DMS79 (cell line): Measurements from ENCODE around the gene CAPNS2.
"Not testable (repeated sequence)": the region's sequence is repeated elsewhere in the genome, so short reads cannot be mapped to it uniquely, and the experiment has no call there.

Source experiments
- DNase-seq: peaks from one replicate; lab custom pipeline; 2025; lab: John Stamatoyannopoulos, UW

CAPNS2 gene

GRCh38 chr16:55568207-55568606 lies 1.7 kb downstream of the CAPNS2 start:
- DNase-seq: no peak

GRCh38 chr16:55569025-55569424 lies 2.5 kb downstream of the CAPNS2 start:
- peak; percentile 15 for DNase-seq

DNA sequence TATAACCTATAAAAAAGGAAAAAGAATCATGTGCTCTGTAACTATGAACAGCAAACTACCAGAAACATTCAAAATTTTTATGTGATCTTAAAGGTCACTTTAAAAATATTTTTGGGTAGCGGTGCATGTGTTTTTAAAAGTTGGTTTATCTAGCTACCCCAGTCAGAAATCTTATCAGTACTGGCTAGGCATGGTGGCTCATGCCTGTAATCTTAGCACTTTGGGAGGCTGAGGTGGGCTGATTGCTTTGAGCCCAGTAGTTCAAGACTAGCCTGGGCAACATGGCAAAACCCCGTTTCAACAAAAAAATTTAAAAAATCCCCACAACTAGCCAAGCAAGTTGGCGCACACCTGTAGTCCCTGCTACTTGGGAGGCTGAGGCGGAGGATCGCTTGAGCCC lies 3.7 kb downstream of the CAPNS2 start:
- no peak for DNase-seq

GRCh38 chr16:55571191-55571897 lies 4.9 kb downstream of the CAPNS2 start:
- DNase-seq: no peak

DNA sequence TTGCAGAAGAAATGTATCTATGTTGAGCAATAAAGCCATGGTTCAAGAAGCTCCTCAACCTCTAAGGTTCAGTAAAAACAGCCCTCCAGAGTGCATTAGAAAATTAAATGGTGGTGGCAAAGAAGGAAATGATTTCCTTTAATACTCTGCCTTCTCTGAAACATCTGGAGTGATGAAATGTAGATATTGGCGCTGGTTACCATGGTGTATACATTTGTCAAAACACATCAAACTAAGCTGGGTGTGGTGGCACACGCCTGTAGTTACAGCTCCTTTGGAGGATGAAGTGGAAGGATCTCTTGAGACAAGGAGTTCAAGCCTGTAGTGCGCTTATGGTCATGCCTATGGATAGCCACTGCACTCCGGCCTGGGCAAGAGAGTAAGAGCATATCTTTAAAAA lies 6.0 kb downstream of the CAPNS2 start:
- DNase-seq: no peak

DNA sequence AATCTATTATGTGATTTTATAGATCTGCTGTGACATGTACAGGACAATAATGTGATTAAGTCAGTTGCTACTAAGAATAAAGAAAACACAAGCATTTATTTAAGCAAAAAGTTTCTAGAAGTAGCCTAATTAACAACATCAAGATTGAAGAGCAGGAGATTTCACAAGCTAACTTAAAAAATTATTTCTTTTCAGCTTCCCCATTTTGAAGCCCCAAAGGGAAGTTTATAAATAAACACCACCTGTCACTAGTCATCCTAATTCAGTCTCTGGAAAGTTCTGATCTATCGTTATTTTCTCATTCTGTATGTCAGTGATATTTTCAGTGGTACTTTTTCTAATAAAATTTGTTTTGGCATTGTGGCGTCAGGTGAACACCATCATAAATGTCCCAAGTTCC lies 8.3 kb downstream of the CAPNS2 start:
- no peak for DNase-seq

GRCh38 chr16:55575496-55575895 lies 9.0 kb downstream of the CAPNS2 start:
- DNase-seq: no peak

GRCh38 chr16:55576384-55576783 lies 9.9 kb downstream of the CAPNS2 start:
- no peak for DNase-seq

DNA sequence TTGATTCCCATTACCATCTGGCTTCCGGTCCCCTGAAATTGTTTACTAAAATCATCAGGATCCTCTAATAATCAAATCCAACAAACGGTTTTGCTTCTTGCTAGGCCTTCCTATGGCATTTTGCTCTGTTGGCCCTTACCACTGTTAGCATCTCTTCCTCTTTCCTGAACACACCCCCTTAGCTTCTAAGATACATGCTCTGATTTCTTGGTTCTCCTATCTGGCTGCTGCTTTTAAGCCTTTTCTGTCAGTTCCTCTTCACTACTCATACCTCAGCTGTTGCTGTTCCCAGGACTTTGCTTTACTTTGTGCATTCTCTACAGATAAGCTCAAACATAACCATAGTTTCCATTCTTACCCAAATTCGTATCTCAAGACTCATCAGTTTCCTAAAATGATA lies 11.4 kb downstream of the CAPNS2 start:
- DNase-seq: no peak

DNA sequence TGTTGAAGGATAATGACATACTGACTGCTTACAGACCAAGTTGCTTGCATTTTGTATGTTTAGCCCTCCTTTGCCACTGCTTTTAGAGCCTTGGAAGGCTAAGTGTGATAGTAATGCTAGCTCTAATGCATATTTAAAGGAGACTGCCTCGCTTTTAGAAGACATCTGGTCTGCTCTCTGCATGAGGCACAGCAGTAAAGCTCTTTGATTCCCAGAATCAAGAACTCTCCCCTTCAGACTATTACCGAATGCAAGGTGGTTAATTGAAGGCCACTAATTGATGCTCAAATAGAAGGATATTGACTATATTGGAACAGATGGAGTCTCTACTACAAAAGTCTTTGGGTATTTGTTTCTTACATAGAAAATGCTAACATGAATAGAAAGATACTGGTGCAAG lies 19.1 kb downstream of the CAPNS2 start:
- no peak for DNase-seq

GRCh38 chr16:55588799-55589198 lies 22.3 kb downstream of the CAPNS2 start:
- DNase-seq: no peak

GRCh38 chr16:55592306-55592705 lies 25.8 kb downstream of the CAPNS2 start:
- DNase-seq: no peak

DNA sequence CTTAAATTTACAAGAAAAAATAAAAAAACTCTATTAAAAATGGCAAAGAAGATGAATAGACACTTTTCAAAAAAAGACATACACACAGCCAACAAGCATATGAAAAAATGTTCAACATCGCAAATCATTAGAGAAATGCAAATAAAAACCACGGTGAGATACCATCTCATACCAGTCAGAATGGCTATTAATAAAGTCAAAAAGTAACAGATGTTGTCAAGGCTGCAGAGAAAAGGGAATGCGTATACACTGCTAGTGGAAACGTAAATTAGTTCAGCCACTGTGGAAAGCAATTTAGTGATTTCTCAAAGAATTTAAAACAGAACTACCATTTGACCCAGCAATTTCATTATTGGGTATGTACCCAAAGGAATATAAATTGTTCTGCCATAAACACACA lies 31.4 kb downstream of the CAPNS2 start:
- no peak for DNase-seq

GRCh38 chr16:55605754-55606336 lies 39.4 kb downstream of the CAPNS2 start:
- DNase-seq: no peak

- no peak for DNase-seq
Measured at GRCh38 chr16:55613613-55614335, 47.3 kb downstream of the CAPNS2 start.

GRCh38 chr16:55615071-55615470 lies 48.6 kb downstream of the CAPNS2 start:
- DNase-seq: no peak

DNA sequence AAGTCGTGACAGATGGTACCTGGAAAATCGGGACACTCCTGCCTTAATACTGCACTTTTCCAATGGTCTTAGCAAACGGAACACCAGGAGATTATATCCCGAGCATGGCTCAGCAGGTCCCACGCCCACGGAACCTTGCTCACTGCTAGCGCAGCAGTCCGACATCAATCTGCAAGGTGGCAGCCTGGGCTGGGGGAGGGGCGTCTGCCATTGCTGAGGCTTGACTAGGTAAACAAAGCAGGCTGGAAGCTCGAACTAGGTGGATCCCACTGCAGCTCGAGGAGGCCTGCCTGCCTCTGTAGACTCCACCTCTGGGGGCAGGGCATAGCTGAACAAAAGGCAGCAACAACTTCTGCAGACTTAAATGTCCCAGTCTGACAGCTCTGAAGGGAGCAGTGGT lies 49.2 kb downstream of the CAPNS2 start:
- not testable (repeated sequence) for DNase-seq
